HFFc6 (cell line): ENCODE measurements around the gene ADH5. TPM values are rescaled to one million over a fixed set of nuclear protein-coding genes. Genes with fewer than 3 reads are reported as not detected.
A peak's percentile ranks its signal among the peaks of the same experiment; 100 is the strongest.
"Not testable (repeated sequence)": the region's sequence is repeated elsewhere in the genome, so short reads cannot be mapped to it uniquely, and the experiment has no call there.

Source experiments
- DNase-seq: peaks from one replicate; pipeline ENCODE4 v3.0.0-alpha.2; 2018
- H3K27ac Mint-ChIP-seq: 2 replicates; pipeline ENCODE4 v1.8.0; 2020; ENCODE audit warnings: mild to moderate bottlenecking, mixed read lengths
- H3K27me3 Mint-ChIP-seq: 2 replicates; pipeline ENCODE4 v1.8.0; 2021; ENCODE audit warnings: mild to moderate bottlenecking, moderate library complexity, mixed read lengths; ENCODE audit not compliant: insufficient read depth
- H3K36me3 Mint-ChIP-seq: 2 replicates; pipeline ENCODE4 v1.8.0; 2021; ENCODE audit warnings: low read depth, mixed read lengths
- H3K4me1 Mint-ChIP-seq: 2 replicates; pipeline ENCODE4 v1.8.0; 2020; ENCODE audit warnings: low read depth, mixed read lengths
- H3K4me3 Mint-ChIP-seq: 2 replicates; pipeline ENCODE4 v1.8.0; 2020; ENCODE audit warnings: mild to moderate bottlenecking, moderate library complexity, mixed read lengths
- H3K9me3 Mint-ChIP-seq: 2 replicates; pipeline ENCODE4 v1.8.0; 2020; ENCODE audit warnings: mild to moderate bottlenecking, mixed read lengths
- total RNA-seq, 6 experiments: library from RNA; stranded (reverse); fragmentation: NEBNext Ultra II Directional; extraction: Animal tissue kit (Norgen Biotek cat#: 25700); gene quantifications; 2 replicates in 1 of 6; 3 replicates in 5 of 6; pipeline ENCODE4 v1.2.3, GENCODE V29; 2021
- TF ChIP-seq, protein P1 (sequence below): fragments of 200-600 bp; sonication (generic); IDR thresholded peaks from 2 replicates; pipeline ENCODE4 v1.5.0; 2021; ENCODE audit warnings: antibody characterized with exemption, mild to moderate bottlenecking

The ADH5 gene
- total RNA-seq, 6 experiments from 2014 or later, result 193 to 211 (median 205) TPM

DNA sequence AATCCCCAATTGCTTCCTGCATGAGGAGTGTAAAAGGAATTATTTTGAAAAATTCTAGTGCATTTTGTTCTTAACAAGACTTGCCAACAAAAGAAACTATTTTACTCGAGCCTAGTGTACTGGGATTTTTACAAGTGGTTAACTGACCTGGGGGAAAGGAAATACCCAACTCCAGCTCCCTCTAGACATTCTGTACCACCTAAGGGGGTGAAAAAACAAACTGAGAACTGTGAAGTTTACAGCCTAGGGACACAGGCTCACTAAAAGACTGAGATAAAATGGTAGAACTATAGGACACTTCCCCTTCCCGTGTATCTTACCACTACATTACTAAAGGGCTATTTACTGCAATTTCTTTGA is 2.6 kb upstream of the ADH5 start:
- TF ChIP-seq, protein P1, sequence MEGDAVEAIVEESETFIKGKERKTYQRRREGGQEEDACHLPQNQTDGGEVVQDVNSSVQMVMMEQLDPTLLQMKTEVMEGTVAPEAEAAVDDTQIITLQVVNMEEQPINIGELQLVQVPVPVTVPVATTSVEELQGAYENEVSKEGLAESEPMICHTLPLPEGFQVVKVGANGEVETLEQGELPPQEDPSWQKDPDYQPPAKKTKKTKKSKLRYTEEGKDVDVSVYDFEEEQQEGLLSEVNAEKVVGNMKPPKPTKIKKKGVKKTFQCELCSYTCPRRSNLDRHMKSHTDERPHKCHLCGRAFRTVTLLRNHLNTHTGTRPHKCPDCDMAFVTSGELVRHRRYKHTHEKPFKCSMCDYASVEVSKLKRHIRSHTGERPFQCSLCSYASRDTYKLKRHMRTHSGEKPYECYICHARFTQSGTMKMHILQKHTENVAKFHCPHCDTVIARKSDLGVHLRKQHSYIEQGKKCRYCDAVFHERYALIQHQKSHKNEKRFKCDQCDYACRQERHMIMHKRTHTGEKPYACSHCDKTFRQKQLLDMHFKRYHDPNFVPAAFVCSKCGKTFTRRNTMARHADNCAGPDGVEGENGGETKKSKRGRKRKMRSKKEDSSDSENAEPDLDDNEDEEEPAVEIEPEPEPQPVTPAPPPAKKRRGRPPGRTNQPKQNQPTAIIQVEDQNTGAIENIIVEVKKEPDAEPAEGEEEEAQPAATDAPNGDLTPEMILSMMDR, result no peak
- Mint-ChIP-seq H3K27me3 (peaks cover 3% of the 10 kb centered on the region; the same call in 1 of the 2 replicates), H3K9me3 (no peaks in the 10 kb centered on the region), H3K4me1 (peaks cover 35% of the 10 kb centered on the region), H3K4me3 (no peak overlapping the region; the same call in 1 of the 2 replicates), H3K36me3 (peaks cover 13% of the 10 kb centered on the region), H3K27ac (no peak overlapping the region)
- no peak for DNase-seq

DNA sequence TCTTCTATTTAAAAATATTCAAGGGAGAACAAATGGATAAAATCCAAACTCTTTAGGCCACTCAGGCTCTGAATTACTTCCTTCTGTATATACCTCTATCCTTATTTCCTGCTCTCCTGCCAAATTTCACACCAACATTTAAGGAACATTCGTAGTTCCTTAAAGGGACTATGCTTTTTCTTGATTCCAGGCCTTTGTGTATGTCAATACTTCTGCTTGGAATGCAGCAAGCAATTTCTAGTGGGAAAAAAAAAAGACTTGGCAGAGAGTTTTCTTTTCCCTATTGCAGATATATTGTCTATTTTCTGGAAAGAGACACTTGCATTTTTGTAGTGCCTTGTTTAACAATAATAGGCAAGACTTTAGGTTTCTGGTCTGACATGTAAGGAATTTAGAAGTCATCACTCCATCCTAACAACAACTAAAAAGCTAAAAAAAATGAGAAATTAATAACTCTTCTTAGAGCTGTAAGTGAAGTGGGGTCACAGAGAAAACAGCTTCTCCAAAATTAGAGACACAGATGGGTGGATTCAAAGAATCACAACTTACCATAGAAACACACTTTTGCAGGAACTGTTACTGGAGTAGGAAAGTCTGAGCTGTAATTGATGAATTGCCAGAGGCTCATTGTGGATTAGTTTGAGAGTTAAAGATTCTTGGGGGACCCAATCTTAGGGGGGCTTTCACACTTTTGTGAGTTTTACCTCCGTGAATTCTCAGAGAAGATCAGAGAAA is 2.1 kb upstream of the ADH5 start:
- Mint-ChIP-seq H3K4me1 (peaks cover 38% of the 10 kb centered on the region), H3K4me3 (peak overlapping the region; percentile 96), H3K9me3 (no peaks in the 10 kb centered on the region), H3K27me3 (peaks cover 3% of the 10 kb centered on the region; the same call in 1 of the 2 replicates), H3K27ac (peak overlapping the region; percentile 63), H3K36me3 (peaks cover 14% of the 10 kb centered on the region)
- no peak for DNase-seq
- TF ChIP-seq, protein P1, result no peak

DNA sequence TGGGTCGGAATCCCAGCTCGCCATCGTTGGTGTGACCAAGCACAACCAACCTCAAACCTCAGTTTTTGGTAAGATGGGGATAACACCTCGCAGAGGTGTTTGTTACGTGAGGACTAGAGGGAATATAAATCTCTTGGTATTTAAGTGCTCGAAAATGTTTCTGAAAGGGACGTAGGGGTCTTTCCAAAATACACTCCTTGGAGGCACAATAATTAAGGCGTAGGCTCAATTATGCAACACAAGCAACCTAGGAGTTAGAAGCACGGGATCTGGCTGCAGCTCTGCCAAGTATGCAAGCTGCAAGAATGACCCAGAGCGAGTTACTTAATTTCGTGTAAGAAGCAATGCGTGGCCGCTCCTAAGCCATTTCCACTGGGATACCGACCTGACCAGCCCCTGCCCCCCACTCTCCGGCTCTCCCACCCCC is 552 bp downstream of the ADH5 start:
- Mint-ChIP-seq H3K27ac (peak overlapping the region; percentile 89), H3K36me3 (peaks cover 27% of the 10 kb centered on the region), H3K4me1 (peaks cover 45% of the 10 kb centered on the region), H3K27me3 (peaks cover 3% of the 10 kb centered on the region; the same call in 1 of the 2 replicates), H3K4me3 (peak overlapping the region; percentile 96), H3K9me3 (no peaks in the 10 kb centered on the region)
- TF ChIP-seq, protein P1, result no peak
- DNase-seq, result peak; percentile 64

DNA sequence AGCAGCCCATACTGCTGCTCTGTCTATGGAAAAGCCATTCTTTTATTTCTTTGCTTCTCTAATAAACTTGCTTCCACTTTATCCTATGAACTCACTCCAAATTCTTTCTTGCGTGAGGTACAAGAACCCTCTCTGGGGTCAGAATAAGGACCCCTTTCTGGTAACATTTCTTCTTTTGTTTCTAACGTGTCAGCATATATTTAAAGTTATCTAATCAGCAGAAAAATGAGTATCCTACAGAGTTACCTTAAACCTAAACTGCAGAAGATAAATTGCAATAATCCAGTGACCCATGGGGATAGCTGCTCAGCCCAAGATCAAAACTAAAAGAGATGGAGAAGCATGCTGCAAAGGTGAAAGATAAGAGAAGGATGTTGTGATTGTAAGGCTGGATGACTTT is 4.0 kb downstream of the ADH5 start:
- H3K27ac Mint-ChIP-seq, result no peak overlapping the region

DNA sequence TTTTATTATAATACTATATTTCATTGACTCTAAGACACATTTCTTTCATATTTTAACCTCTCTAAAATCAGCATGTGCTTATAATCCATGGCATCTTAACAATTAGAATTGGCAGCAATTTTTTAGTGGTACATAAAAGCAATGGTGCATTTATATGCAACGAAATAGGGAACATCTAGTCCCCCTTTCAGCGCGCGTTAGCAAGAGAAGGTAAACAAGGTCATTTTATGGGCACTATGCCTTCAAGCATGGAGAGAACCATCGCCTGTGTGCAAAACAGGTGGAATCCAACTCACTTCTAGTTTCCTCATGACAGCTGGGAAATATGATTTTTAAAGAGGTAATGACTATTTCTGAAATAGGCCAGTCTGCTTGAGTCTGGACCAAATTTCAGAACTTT is 6.4 kb downstream of the ADH5 start:
- Mint-ChIP-seq H3K9me3 (no peaks in the 10 kb centered on the region), H3K36me3 (peaks cover 42% of the 10 kb centered on the region), H3K4me1 (peaks cover 23% of the 10 kb centered on the region), H3K4me3 (no peak overlapping the region), H3K27ac (no peak overlapping the region), H3K27me3 (no peaks in the 10 kb centered on the region)
- TF ChIP-seq, protein P1, result no peak
- no peak for DNase-seq

More for the DNA sequence above, 4.0 kb downstream of the ADH5 start:
- TF ChIP-seq, protein P1, result no peak
- no peak for DNase-seq
- Mint-ChIP-seq H3K9me3 (no peaks in the 10 kb centered on the region), H3K4me1 (peaks cover 25% of the 10 kb centered on the region), H3K27me3 (peaks cover 3% of the 10 kb centered on the region; the same call in 1 of the 2 replicates), H3K4me3 (no peak overlapping the region), H3K36me3 (peaks cover 44% of the 10 kb centered on the region)

DNA sequence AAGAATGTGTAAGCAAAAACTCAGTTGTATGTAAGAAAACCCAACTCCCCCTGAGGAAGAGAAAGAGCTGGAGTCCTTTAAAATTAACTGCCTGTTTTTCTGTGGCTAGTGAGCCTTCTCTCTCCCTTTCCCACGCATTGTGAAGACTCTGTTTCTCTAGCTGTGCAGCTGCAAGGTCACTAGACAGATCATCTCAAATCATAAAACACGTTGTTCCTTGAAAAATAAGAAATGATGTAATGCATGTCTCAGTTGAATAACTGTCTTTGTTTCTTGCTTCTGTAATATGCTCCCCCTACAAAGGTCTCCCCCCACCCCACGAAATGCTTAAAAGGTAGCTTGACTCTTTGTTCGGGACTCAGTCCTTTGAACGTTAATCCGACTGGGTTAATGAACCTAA is 7.7 kb downstream of the ADH5 start:
- Mint-ChIP-seq H3K36me3 (peaks cover 43% of the 10 kb centered on the region), H3K4me1 (peaks cover 15% of the 10 kb centered on the region), H3K27ac (peak overlapping the region; percentile 38; the same call in 1 of the 2 replicates)
- not testable (repeated sequence) for H3K9me3 Mint-ChIP-seq, DNase-seq, H3K27me3 Mint-ChIP-seq, H3K4me3 Mint-ChIP-seq
